Activated CD4-positive, alpha-beta T cell treated with anti-CD3 and anti-CD28 coated beads, Interleukin-2, amount 10 ng/mL, durations not matched to agents 7 days and 5 days (primary cell): ENCODE results near the gene RET. TPM values are rescaled to one million over a fixed set of nuclear protein-coding genes. Genes with fewer than 3 reads are reported as not detected.

Source experiments
- CTCF ChIA-PET: fragments of 350-600 bp; sonication (Branson Sonifier 250); formaldehyde crosslinking; loops from one replicate; lab custom pipeline; 2021; ENCODE audit warnings: antibody characterized with exemption; lab: Charles Lee
- POLR2A ChIA-PET: fragments of 350-600 bp; sonication (Branson Sonifier 250); formaldehyde crosslinking; loops from one replicate; lab custom pipeline; 2021; ENCODE audit warnings: antibody characterized with exemption; lab: Charles Lee
- DNase-seq: peaks from one replicate; pipeline ENCODE4 v3.0.0-alpha.2; 2020
- H3K27ac Mint-ChIP-seq: one replicate; pipeline ENCODE4 v1.8.0; 2021; ENCODE audit warnings: mild to moderate bottlenecking, moderate library complexity, mixed read lengths
- H3K27me3 Mint-ChIP-seq: one replicate; pipeline ENCODE4 v1.8.0; 2021; ENCODE audit warnings: mixed read lengths
- H3K36me3 Mint-ChIP-seq: one replicate; pipeline ENCODE4 v1.8.0; 2021; ENCODE audit warnings: low read depth, mixed read lengths
- H3K4me1 Mint-ChIP-seq: one replicate; pipeline ENCODE4 v1.8.0; 2021; ENCODE audit warnings: mixed read lengths
- H3K4me3 Mint-ChIP-seq: one replicate; pipeline ENCODE4 v1.8.0; 2021; ENCODE audit warnings: mild to moderate bottlenecking, moderate library complexity, mixed read lengths
- H3K9me3 Mint-ChIP-seq: one replicate; pipeline ENCODE4 v1.8.0; 2021; ENCODE audit warnings: mixed read lengths
- total RNA-seq, 2 experiments: library from RNA; stranded (reverse); gene quantifications; one replicate each; pipeline ENCODE4 v1.2.3, GENCODE V29; 2021

Gene RET
- total RNA-seq, 2 experiments from 2014 or later = 0.10 TPM

- Mint-ChIP-seq H3K27me3 (no peaks in the 10 kb centered on the region), H3K36me3 (peaks cover 66% of the 10 kb centered on the region), H3K4me1 (peaks cover 29% of the 10 kb centered on the region), H3K9me3 (no peaks in the 10 kb centered on the region), H3K4me3 (no peak overlapping the region), H3K27ac (peak overlapping the region; percentile 14)
- ChIA-PET POLR2A (no interaction called here), CTCF (interaction anchor here (1.2 to 1.3 kb wide), 2 partner anchors 11 to 20 kb away, joined by 4 to 5 read pairs; no protein-coding TSS in a partner anchor)
- no peak for DNase-seq
These were observed 93.6 kb downstream of the RET start for GRCh38 chr10:43170491-43170890.

- no peaks in the 10 kb centered on the region for H3K27me3 Mint-ChIP-seq
- POLR2A ChIA-PET = interaction anchor here (0.6 kb wide), 1 partner anchor 20 kb away, joined by 3 read pairs; no protein-coding TSS in a partner anchor
- no peak overlapping the region for H3K27ac Mint-ChIP-seq
- peaks cover 73% of the 10 kb centered on the region for H3K36me3 Mint-ChIP-seq
- no peak for DNase-seq
- CTCF ChIA-PET = interaction anchor here (0.7 to 1.4 kb wide), 3 partner anchors 22 to 32 kb away, joined by 4 read pairs; no protein-coding TSS in a partner anchor
- H3K4me1 Mint-ChIP-seq = peaks cover 25% of the 10 kb centered on the region
- no peak overlapping the region for H3K4me3 Mint-ChIP-seq
- no peaks in the 10 kb centered on the region for H3K9me3 Mint-ChIP-seq
These were observed 95.8 kb downstream of the RET start for GRCh38 chr10:43172645-43173044.

GRCh38 chr10:43173120-43173519 is 96.3 kb downstream of the RET start:
- no peak overlapping the region for H3K27ac Mint-ChIP-seq
- H3K4me1 Mint-ChIP-seq = peaks cover 25% of the 10 kb centered on the region
- H3K4me3 Mint-ChIP-seq = no peak overlapping the region
- peaks cover 78% of the 10 kb centered on the region for H3K36me3 Mint-ChIP-seq
- DNase-seq = no peak
- no peaks in the 10 kb centered on the region for H3K27me3 Mint-ChIP-seq
- CTCF ChIA-PET = interaction anchor here (0.7 to 1.4 kb wide), 3 partner anchors 22 to 31 kb away, joined by 4 read pairs; no protein-coding TSS in a partner anchor
- POLR2A ChIA-PET = no interaction called here
- no peaks in the 10 kb centered on the region for H3K9me3 Mint-ChIP-seq

GRCh38 chr10:43174969-43175368 is 98.1 kb downstream of the RET start:
- ChIA-PET CTCF (interaction anchor here (0.6 to 1.5 kb wide), 3 partner anchors 19 to 265 kb away, joined by 3 to 4 read pairs (median 3); no protein-coding TSS in a partner anchor), POLR2A (no interaction called here)
- Mint-ChIP-seq H3K4me1 (peaks cover 25% of the 10 kb centered on the region), H3K9me3 (peaks cover 2% of the 10 kb centered on the region), H3K27me3 (no peaks in the 10 kb centered on the region), H3K27ac (no peak overlapping the region), H3K4me3 (no peak overlapping the region), H3K36me3 (peaks cover 77% of the 10 kb centered on the region)
- no peak for DNase-seq

GRCh38 chr10:43176271-43176670 is 99.4 kb downstream of the RET start:
- ChIA-PET POLR2A (no interaction called here), CTCF (interaction anchor here (1.1 to 1.4 kb wide), 2 partner anchors 17 to 26 kb away, joined by 3 to 6 read pairs; no protein-coding TSS in a partner anchor)
- DNase-seq = no peak
- Mint-ChIP-seq H3K36me3 (peaks cover 79% of the 10 kb centered on the region), H3K4me1 (peaks cover 20% of the 10 kb centered on the region), H3K27me3 (no peaks in the 10 kb centered on the region), H3K4me3 (no peak overlapping the region), H3K27ac (no peak overlapping the region), H3K9me3 (peaks cover 2% of the 10 kb centered on the region)

GRCh38 chr10:43177595-43177994 is 100.7 kb downstream of the RET start:
- Mint-ChIP-seq H3K4me3 (no peak overlapping the region), H3K27me3 (no peaks in the 10 kb centered on the region), H3K4me1 (peaks cover 9% of the 10 kb centered on the region), H3K27ac (no peak overlapping the region), H3K9me3 (peaks cover 2% of the 10 kb centered on the region), H3K36me3 (peaks cover 74% of the 10 kb centered on the region)
- DNase-seq = no peak
- CTCF ChIA-PET = no interaction called here
- POLR2A ChIA-PET = no interaction called here

Other genes with a start within 250 kb of the RET start
- 10 to 100 TPM; 36.2 to 41.0 TPM for gene CSGALNACT2, start 61.4 kb downstream of the RET start, total RNA-seq
- gene RASGEF1A, start 190.0 kb downstream of the RET start, total RNA-seq = 1 to 10 TPM; 1.6 to 2.3 TPM